Adipocyte (in vitro differentiated cells): ENCODE results near the gene FMN1.
A peak's percentile ranks its signal among the peaks of the same experiment; 100 is the strongest.

ENCODE experiments used
- DNase-seq: peaks from one replicate; pipeline ENCODE4 v3.0.0-alpha.2; 2015; ENCODE audit warnings: low read depth
- H3K27me3 ChIP-seq: replicated peaks from 2 replicates; pipeline ENCODE4 v1.7.0; 2013; ENCODE audit warnings: mild to moderate bottlenecking, low read length, moderate library complexity; ENCODE audit not compliant: control insufficient read depth, insufficient read depth
- H3K36me3 ChIP-seq: 2 replicates; pipeline ENCODE4 v1.7.0; 2013; ENCODE audit warnings: low read length, mild to moderate bottlenecking, moderate library complexity; ENCODE audit not compliant: control insufficient read depth, insufficient read depth, severe bottlenecking
- H3K4me1 ChIP-seq: 2 replicates; pipeline ENCODE4 v1.7.0; 2013; ENCODE audit warnings: mild to moderate bottlenecking, low read length, moderate library complexity; ENCODE audit not compliant: control insufficient read depth, insufficient read depth
- H3K4me3 ChIP-seq: 2 replicates; pipeline ENCODE4 v1.7.0; 2013; ENCODE audit warnings: mild to moderate bottlenecking, low read length, moderate library complexity
- H3K9ac ChIP-seq: 2 replicates; pipeline ENCODE4 v1.7.0; 2013; ENCODE audit warnings: mild to moderate bottlenecking, low read length, moderate library complexity
- H3K9me3 ChIP-seq: 2 replicates; pipeline ENCODE4 v1.7.0; 2013; ENCODE audit warnings: mild to moderate bottlenecking, low read length, moderate library complexity; ENCODE audit not compliant: control insufficient read depth

The FMN1 gene

GRCh38 chr15:32873284-32874114, 321.0 kb downstream of the FMN1 start:
- Histone ChIP-seq H3K4me3 (no peak overlapping the region), H3K9me3 (no peaks in the 10 kb centered on the region), H3K27me3 (no peaks in the 10 kb centered on the region), H3K4me1 (peaks cover 32% of the 10 kb centered on the region), H3K9ac (peak overlapping the region; percentile 43), H3K36me3 (no peaks in the 10 kb centered on the region)
- DNase-seq = no peak

DNA sequence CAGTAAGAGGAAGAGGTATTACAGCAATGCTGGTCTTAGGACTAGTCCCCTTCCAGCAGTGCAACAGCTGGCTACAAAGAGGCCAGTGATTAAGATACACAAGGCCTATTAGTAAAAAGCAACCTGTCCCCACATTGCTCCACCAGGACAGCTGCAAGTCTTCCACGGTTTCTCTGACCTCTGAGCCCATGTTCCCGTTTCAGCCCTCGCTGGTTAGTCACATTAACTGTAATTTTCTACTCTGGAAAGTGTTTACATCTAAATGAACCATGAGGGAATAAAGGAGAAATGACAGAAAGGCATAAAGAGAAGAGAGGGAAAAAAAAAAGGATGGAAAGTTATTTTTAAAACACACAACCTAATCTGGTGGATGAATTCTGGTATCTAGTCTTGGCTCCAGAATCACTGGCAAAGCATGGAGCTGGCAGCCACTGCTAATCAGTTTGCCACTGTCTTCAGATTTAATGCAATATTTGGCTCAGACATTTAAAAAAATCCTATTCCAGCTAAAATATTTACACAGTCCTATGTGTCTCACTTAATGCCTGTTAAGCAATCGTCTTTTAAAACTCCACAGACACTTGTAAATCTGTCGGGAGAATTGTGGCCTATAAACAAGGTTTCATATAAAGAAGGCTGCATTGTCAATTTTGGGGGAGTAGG, 321.8 kb downstream of the FMN1 start:
- Histone ChIP-seq H3K4me1 (peaks cover 29% of the 10 kb centered on the region), H3K27me3 (no peaks in the 10 kb centered on the region), H3K4me3 (no peak overlapping the region), H3K9me3 (no peaks in the 10 kb centered on the region), H3K9ac (peak overlapping the region; percentile 43), H3K36me3 (no peaks in the 10 kb centered on the region)
- peak; percentile 15 for DNase-seq

DNA sequence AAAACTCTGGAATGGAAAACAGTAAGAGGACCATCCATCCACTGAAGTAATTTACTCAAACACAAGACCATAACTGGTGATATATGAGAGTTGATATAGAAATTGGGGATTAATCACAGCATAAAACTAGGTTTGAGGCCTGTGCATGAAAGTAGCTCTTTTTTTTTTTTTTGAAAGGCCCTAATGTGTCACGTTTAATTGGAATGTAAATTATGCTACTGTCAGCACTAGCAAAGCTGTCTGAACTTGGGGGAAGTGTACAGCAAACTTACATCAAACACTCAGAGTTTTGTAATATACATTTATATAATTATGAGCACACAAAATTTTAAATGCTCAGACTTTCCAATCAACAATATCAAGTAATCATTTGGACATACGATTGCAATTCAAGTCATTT, 322.6 kb downstream of the FMN1 start:
- no peaks in the 10 kb centered on the region for H3K9me3 ChIP-seq
- H3K4me1 ChIP-seq = peaks cover 29% of the 10 kb centered on the region
- DNase-seq = no peak
- no peaks in the 10 kb centered on the region for H3K36me3 ChIP-seq
- no peak overlapping the region for H3K4me3 ChIP-seq
- no peaks in the 10 kb centered on the region for H3K27me3 ChIP-seq
- H3K9ac ChIP-seq = no peak overlapping the region

DNA sequence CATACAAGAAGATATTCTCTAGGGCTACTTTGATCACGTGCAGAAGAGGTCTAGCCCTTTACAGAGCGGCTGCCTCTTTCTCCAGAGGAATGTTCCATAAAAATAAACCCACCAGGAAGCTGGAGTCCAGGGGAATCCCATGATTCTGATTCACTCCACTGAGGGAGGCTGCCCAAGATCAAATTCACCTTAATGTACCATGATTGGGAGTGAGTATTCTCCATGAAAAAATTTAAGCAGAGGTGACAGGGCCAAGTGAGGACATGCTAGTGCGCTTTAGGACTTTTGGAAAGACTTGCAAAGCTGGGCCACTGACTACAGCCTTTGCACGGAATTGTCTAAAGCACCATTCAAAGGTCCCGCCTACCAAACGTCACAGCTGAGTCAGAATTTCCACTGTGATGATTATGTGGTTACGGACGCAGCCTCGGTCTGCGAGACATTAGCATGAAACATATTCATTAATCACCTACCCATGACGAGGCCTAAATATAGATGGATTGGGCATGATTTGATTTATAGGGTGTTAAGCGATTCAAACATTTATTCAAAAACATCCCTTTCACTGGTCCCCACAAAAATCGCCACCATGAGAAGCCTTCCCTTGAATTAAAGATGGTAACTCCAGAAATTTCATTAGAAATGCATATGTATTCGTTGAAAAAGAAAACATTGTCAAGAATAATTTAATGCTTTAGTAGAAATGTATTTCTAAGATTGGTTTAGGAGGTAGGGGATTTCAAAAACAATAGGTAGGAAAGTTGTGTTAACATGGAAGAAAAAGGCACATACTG, 324.1 kb downstream of the FMN1 start:
- H3K4me3 ChIP-seq = no peak overlapping the region
- H3K36me3 ChIP-seq = no peaks in the 10 kb centered on the region
- no peaks in the 10 kb centered on the region for H3K9me3 ChIP-seq
- peaks cover 29% of the 10 kb centered on the region for H3K4me1 ChIP-seq
- no peak overlapping the region for H3K9ac ChIP-seq
- peak; percentile 81 for DNase-seq
- H3K27me3 ChIP-seq = no peaks in the 10 kb centered on the region

DNA sequence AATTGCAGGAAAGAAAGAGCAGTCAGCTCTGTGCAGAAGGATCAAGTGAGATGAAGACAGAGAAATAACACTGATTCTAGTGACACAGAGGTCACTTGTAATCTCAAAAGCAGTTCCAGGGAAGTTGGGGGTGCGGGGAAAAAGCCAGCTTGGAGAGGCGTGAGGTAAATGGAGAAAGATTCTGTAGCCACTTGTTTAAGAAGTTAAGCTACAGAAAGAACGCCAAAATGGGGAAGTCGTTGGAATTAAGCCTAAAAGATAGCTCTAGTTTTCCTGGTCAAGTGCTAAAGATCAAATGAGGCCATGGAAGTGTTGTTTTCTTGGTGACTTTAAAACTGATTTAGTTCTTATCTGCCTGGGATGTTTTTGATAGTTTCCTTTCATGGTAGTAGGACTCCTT, 324.7 kb downstream of the FMN1 start:
- no peaks in the 10 kb centered on the region for H3K9me3 ChIP-seq
- peaks cover 29% of the 10 kb centered on the region for H3K4me1 ChIP-seq
- no peak overlapping the region for H3K9ac ChIP-seq
- no peak for DNase-seq
- H3K4me3 ChIP-seq = no peak overlapping the region
- H3K27me3 ChIP-seq = no peaks in the 10 kb centered on the region
- no peaks in the 10 kb centered on the region for H3K36me3 ChIP-seq

- peak; percentile 49 for DNase-seq
- H3K9me3 ChIP-seq = no peaks in the 10 kb centered on the region
- H3K9ac ChIP-seq = no peak overlapping the region
- H3K4me1 ChIP-seq = peaks cover 26% of the 10 kb centered on the region
- no peak overlapping the region for H3K4me3 ChIP-seq
- no peaks in the 10 kb centered on the region for H3K27me3 ChIP-seq
- H3K36me3 ChIP-seq = no peaks in the 10 kb centered on the region
These were observed 327.2 kb downstream of the FMN1 start for GRCh38 chr15:32867313-32867626.

GRCh38 chr15:32866454-32867312, 327.8 kb downstream of the FMN1 start:
- peaks cover 26% of the 10 kb centered on the region for H3K4me1 ChIP-seq
- DNase-seq = no peak

GRCh38 chr15:32864841-32865240, 329.7 kb downstream of the FMN1 start:
- no peak for DNase-seq
- Histone ChIP-seq H3K4me3 (no peak overlapping the region), H3K9ac (no peak overlapping the region)

More at GRCh38 chr15:32866454-32867312, 327.8 kb downstream of the FMN1 start:
- Histone ChIP-seq H3K9me3 (no peaks in the 10 kb centered on the region), H3K9ac (no peak overlapping the region), H3K27me3 (no peaks in the 10 kb centered on the region), H3K36me3 (no peaks in the 10 kb centered on the region), H3K4me3 (no peak overlapping the region)

GRCh38 chr15:32864051-32864450, 330.5 kb downstream of the FMN1 start:
- no peak overlapping the region for H3K9ac ChIP-seq
- peaks cover 25% of the 10 kb centered on the region for H3K4me1 ChIP-seq
- H3K27me3 ChIP-seq = no peaks in the 10 kb centered on the region
- no peak overlapping the region for H3K4me3 ChIP-seq
- H3K36me3 ChIP-seq = no peaks in the 10 kb centered on the region
- no peak for DNase-seq
- H3K9me3 ChIP-seq = no peaks in the 10 kb centered on the region

More at GRCh38 chr15:32864841-32865240, 329.7 kb downstream of the FMN1 start:
- H3K9me3 ChIP-seq = no peaks in the 10 kb centered on the region
- H3K27me3 ChIP-seq = no peaks in the 10 kb centered on the region
- H3K36me3 ChIP-seq = no peaks in the 10 kb centered on the region
- H3K4me1 ChIP-seq = peaks cover 33% of the 10 kb centered on the region

- Histone ChIP-seq H3K4me3 (peak overlapping the region; percentile 75), H3K9me3 (no peaks in the 10 kb centered on the region), H3K27me3 (no peaks in the 10 kb centered on the region), H3K36me3 (no peaks in the 10 kb centered on the region), H3K9ac (peak overlapping the region; percentile 83), H3K4me1 (peaks cover 28% of the 10 kb centered on the region)
- DNase-seq = peak; percentile 93
These were observed 332.8 kb downstream of the FMN1 start for GRCh38 chr15:32861761-32862160.
